Posterior vena cava (tissue), 2 donors: ENCODE results near the gene TAF1B. TPM values are rescaled to one million over a fixed set of nuclear protein-coding genes. Genes with fewer than 3 reads are reported as not detected.
A peak's percentile ranks its signal among the peaks of the same experiment; 100 is the strongest.

Source experiments
- DNase-seq: peaks from one replicate; pipeline ENCODE4 v3.0.0-alpha.2; 2020; ENCODE audit warnings: low spot score
- intact Hi-C, 2 donors: fragments of 100-400 bp; cut with DNase I; formaldehyde crosslinking; loops; one replicate each; pipeline versions ENCODE4 v1.14.1 to v1.14.2; 2022 to 2023
- total RNA-seq, 2 donors: library from RNA; stranded (reverse); fragmentation: NEBNext Ultra II Directional; extraction: Animal tissue kit (Norgen Biotek cat#: 25700); gene quantifications; one replicate each; pipeline ENCODE4 v1.2.1, GENCODE V29; 2021
- donor health status: DM: yes; HTN: yes; CAD: no.
- donor health status: DM: yes; HTN: yes; CAD: no.

Gene TAF1B
- total RNA-seq, 2 donors from 2014 or later: 20.8 to 21.6 TPM

- peak; percentile 87 for DNase-seq
- intact Hi-C loops: no loop called here
Observed at GRCh38 chr2:9950521-9951271, 107.4 kb downstream of the TAF1B start.

GRCh38 chr2:9951272-9951521, 107.9 kb downstream of the TAF1B start:
- intact Hi-C loops: no loop called here
- DNase-seq: no peak

- intact Hi-C loops: no loop called here
Observed at GRCh38 chr2:9951522-9952285, 108.4 kb downstream of the TAF1B start, which contains the start of gene GRHL1. Gene GRHL1, plus strand, starts transcription at chr2:9951693. Its CDS starts 141 bp downstream, at chr2:9951834.

GRCh38 chr2:9952286-9952737, 109.0 kb downstream of the TAF1B start:
- intact Hi-C loops: no loop called here
- no peak for DNase-seq

More at GRCh38 chr2:9951522-9952285, 108.4 kb downstream of the TAF1B start, which contains the start of gene GRHL1:
- peak; percentile 97 for DNase-seq

GRCh38 chr2:9952856-9953503, 109.7 kb downstream of the TAF1B start:
- intact Hi-C loops: no loop called here
- no peak for DNase-seq

GRCh38 chr2:9954136-9954535, 110.9 kb downstream of the TAF1B start:
- intact Hi-C loops: no loop called here
- no peak for DNase-seq

- intact Hi-C loops: no loop called here
- no peak for DNase-seq
Observed at GRCh38 chr2:9958057-9958456, 114.8 kb downstream of the TAF1B start.

- intact Hi-C loops: no loop called here
- no peak for DNase-seq
Observed at GRCh38 chr2:9959262-9959661, 116.0 kb downstream of the TAF1B start.

- intact Hi-C loops: no loop called here
- DNase-seq: no peak
Observed at GRCh38 chr2:9961013-9961412, 117.7 kb downstream of the TAF1B start.

- no peak for DNase-seq
- intact Hi-C loops: no loop called here
Observed at GRCh38 chr2:9964334-9964980, 121.2 kb downstream of the TAF1B start.

GRCh38 chr2:9965119-9965822, 122.0 kb downstream of the TAF1B start:
- DNase-seq: no peak
- intact Hi-C loops: no loop called here

GRCh38 chr2:9966491-9967022, 123.3 kb downstream of the TAF1B start:
- intact Hi-C loops: no loop called here

GRCh38 chr2:9967053-9967775, 123.9 kb downstream of the TAF1B start:
- no peak for DNase-seq
- intact Hi-C loops: no loop called here

More at GRCh38 chr2:9966491-9967022, 123.3 kb downstream of the TAF1B start:
- no peak for DNase-seq

- intact Hi-C loops: no loop called here
- DNase-seq: no peak
Observed at GRCh38 chr2:9968553-9969497, 125.6 kb downstream of the TAF1B start.

- intact Hi-C loops: no loop called here
Observed at GRCh38 chr2:9970200-9971044, 127.1 kb downstream of the TAF1B start.

GRCh38 chr2:9971105-9971818, 128.0 kb downstream of the TAF1B start:
- DNase-seq: no peak
- intact Hi-C loops: no loop called here

More at GRCh38 chr2:9970200-9971044, 127.1 kb downstream of the TAF1B start:
- no peak for DNase-seq
